ENCODE results near the gene PGF.

The PGF gene

GRCh38 chr14:74904635-74905503, 50.5 kb downstream of the PGF start:
- DNase-seq, result no peak

GRCh38 chr14:74902941-74903705, 52.3 kb downstream of the PGF start:
- peak in 3 of 56 donors; percentile 8 to 21 (median 19) for DNase-seq

- DNase-seq, result no peak
These were observed 56.7 kb downstream of the PGF start for GRCh38 chr14:74898694-74899093.

- DNase-seq, result no peak
These were observed 57.3 kb downstream of the PGF start for GRCh38 chr14:74898083-74898482.

GRCh38 chr14:74897642-74898041, 57.8 kb downstream of the PGF start:
- DNase-seq, result no peak

- DNase-seq, result no peak
These were observed 59.0 kb downstream of the PGF start for GRCh38 chr14:74896400-74896799.

- no peak for DNase-seq
These were observed 61.7 kb downstream of the PGF start for GRCh38 chr14:74893614-74894091.

GRCh38 chr14:74892745-74893144, 62.7 kb downstream of the PGF start:
- DNase-seq, result peak in 5 of 56 donors; percentile 24 to 33 (median 25)

- DNase-seq, result no peak
These were observed 63.5 kb downstream of the PGF start for GRCh38 chr14:74891870-74892269.

Measured in nucleus accumbens (tissue), 56 donors.